Measurements from ENCODE around the gene AMN1. TPM values are rescaled to one million over a fixed set of nuclear protein-coding genes. Genes with fewer than 3 reads are reported as not detected.

Gene AMN1
- total RNA-seq, 1 donor from 2014 or later, result 8.3 TPM

DNA sequence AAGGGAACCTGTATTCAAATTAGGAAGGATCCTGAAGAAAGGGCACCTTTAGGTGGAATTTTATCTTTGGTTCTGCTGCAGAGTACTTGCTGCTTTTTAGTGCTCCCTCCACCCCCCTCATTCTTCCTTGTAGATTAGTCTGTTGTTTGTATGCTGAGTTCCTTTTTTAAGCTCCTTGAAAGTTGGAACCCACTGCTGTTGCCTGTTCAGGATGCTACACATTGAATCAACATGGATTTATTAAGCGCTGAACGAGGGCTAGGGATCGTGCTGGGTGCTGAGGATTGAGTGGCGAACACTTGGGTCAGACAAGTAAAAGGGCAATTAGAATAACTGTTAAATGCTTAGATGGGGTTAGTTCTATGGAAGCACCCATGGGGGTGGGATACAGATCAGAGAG is 884 bp upstream of the AMN1 start:
- no peak for DNase-seq (ENCODE audit: low read depth, low spot score)
- Mint-ChIP-seq H3K27me3 (ENCODE audit: low read depth) (no peaks in the 10 kb centered on the region), H3K36me3 (ENCODE audit: low read depth) (peaks cover 3% of the 10 kb centered on the region), H3K27ac (ENCODE audit: unreplicated experiment) (no peak overlapping the region), H3K4me3 (peak overlapping the region; percentile 99), H3K9me3 (peaks cover 8% of the 10 kb centered on the region), H3K4me1 (peaks cover 24% of the 10 kb centered on the region)
- TF ChIP-seq, protein P1, sequence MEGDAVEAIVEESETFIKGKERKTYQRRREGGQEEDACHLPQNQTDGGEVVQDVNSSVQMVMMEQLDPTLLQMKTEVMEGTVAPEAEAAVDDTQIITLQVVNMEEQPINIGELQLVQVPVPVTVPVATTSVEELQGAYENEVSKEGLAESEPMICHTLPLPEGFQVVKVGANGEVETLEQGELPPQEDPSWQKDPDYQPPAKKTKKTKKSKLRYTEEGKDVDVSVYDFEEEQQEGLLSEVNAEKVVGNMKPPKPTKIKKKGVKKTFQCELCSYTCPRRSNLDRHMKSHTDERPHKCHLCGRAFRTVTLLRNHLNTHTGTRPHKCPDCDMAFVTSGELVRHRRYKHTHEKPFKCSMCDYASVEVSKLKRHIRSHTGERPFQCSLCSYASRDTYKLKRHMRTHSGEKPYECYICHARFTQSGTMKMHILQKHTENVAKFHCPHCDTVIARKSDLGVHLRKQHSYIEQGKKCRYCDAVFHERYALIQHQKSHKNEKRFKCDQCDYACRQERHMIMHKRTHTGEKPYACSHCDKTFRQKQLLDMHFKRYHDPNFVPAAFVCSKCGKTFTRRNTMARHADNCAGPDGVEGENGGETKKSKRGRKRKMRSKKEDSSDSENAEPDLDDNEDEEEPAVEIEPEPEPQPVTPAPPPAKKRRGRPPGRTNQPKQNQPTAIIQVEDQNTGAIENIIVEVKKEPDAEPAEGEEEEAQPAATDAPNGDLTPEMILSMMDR (conservative IDR thresholded peaks at IDR 0.05), result no peak

DNA sequence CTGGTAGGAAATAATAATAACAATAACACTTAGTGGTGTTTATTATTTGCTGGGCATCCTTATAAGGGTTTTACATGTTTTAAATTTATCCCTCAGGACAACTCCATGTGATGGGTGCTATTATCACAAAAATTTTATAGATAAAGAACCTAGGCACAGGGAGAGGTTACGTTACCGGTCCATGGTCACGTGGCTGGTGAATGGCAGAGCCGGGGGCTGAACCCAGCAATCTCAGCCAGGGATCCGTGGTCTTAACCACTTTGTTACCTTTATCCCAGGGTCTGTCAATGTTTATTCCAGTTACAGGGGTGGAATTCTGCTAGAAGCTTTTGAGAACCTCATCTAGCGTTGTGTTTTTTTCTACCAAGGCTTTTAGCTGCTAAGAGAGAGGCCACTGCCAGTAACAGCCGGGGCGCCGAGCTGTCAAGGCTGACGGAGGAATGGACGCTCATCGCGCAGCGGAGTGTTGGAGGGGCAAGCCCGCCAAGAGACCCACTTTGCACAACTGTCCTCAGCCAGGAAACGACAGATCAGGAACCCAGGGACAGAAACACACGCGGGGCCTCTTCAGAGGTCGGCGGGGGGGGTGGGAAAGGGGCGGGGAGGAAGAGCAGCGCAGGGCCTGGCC is 418 bp downstream of the AMN1 start:
- peaks cover 33% of the 10 kb centered on the region for H3K4me1 Mint-ChIP-seq
- peaks cover 8% of the 10 kb centered on the region for H3K9me3 Mint-ChIP-seq
- TF ChIP-seq, protein P1 (conservative IDR thresholded peaks at IDR 0.05), result no peak
- H3K4me3 Mint-ChIP-seq, result peak overlapping the region; percentile 99
- peak overlapping the region; percentile 97 for H3K27ac Mint-ChIP-seq (ENCODE audit: unreplicated experiment)
- H3K27me3 Mint-ChIP-seq (ENCODE audit: low read depth), result no peaks in the 10 kb centered on the region
- no peak for DNase-seq (ENCODE audit: low read depth, low spot score)
- H3K36me3 Mint-ChIP-seq (ENCODE audit: low read depth), result peaks cover 3% of the 10 kb centered on the region

DNA sequence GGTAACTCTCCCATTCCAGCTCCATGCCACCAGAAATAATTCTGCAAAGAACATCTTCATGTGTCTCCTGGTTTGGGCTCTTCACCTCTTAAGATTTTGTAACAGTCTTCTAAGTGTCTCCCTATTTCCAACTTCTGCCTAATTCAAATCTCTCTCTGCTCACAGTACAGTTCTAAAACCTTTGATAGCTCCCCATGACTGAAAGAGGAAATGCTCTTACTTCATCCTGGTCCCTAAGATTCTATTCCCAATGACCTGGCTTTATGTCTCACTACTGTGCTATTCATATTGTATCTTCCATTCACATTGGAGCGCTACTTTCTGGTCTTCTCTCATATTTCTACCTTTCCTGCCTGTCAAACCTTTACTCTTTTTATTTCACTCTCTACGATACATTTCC is 1.6 kb downstream of the AMN1 start:
- Mint-ChIP-seq H3K4me1 (peaks cover 28% of the 10 kb centered on the region), H3K27me3 (ENCODE audit: low read depth) (no peaks in the 10 kb centered on the region), H3K36me3 (ENCODE audit: low read depth) (peaks cover 3% of the 10 kb centered on the region), H3K27ac (ENCODE audit: unreplicated experiment) (no peak overlapping the region), H3K9me3 (peaks cover 8% of the 10 kb centered on the region), H3K4me3 (peak overlapping the region; percentile 59)
- DNase-seq (ENCODE audit: low read depth, low spot score), result no peak
- TF ChIP-seq, protein P1 (conservative IDR thresholded peaks at IDR 0.05), result no peak

DNA sequence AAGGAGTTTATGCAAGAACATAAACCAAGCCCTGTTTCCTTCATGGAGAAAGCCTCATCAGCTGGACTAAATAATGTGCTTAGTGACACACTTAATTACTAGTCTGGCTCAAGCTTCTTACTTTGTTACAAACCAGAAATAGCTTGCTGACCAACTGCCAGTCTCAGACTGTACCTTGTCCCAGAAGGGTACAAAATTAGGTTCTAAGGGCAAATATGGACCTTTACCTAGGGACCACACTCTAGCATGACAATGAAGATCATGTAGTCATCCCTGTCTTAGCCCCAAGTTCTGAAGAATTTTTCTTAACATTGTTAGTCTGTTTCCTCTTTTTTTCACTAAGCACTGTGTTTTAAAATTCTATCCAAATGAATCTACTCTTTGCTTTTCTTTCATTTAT is 2.2 kb downstream of the AMN1 start:
- Mint-ChIP-seq H3K4me1 (peaks cover 28% of the 10 kb centered on the region), H3K4me3 (no peak overlapping the region), H3K9me3 (peaks cover 8% of the 10 kb centered on the region), H3K36me3 (ENCODE audit: low read depth) (peaks cover 3% of the 10 kb centered on the region), H3K27ac (ENCODE audit: unreplicated experiment) (no peak overlapping the region), H3K27me3 (ENCODE audit: low read depth) (no peaks in the 10 kb centered on the region)
- TF ChIP-seq, protein P1 (conservative IDR thresholded peaks at IDR 0.05), result no peak
- no peak for DNase-seq (ENCODE audit: low read depth, low spot score)

DNA sequence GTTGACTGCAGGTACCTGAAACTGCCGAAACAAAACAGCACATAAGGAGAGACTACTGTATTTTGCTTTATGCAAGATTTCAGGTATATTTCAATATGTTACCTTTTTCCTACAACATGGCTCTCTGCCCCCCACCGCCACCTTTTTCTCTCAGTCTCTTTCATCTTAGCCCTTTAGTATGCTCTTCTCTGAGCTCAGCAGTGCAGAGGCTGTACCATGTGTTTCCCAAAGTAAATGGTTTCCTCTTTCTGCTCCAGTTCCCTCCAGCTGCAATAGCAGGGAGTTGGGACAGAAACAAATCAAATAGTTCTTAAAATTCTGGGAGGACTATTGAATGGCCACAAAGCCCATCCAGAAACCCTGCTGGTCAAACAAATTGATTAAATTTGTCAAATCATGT is 4.3 kb downstream of the AMN1 start:
- no peak overlapping the region for H3K4me3 Mint-ChIP-seq
- peaks cover 3% of the 10 kb centered on the region for H3K9me3 Mint-ChIP-seq
- TF ChIP-seq, protein P1 (conservative IDR thresholded peaks at IDR 0.05), result no peak
- no peak overlapping the region for H3K27ac Mint-ChIP-seq (ENCODE audit: unreplicated experiment)
- no peaks in the 10 kb centered on the region for H3K27me3 Mint-ChIP-seq (ENCODE audit: low read depth)
- peaks cover 17% of the 10 kb centered on the region for H3K4me1 Mint-ChIP-seq
- H3K36me3 Mint-ChIP-seq (ENCODE audit: low read depth), result peaks cover 3% of the 10 kb centered on the region
- DNase-seq (ENCODE audit: low read depth, low spot score), result no peak
